HG02884 (cell line): Measurements from ENCODE around the gene SLC29A1.
"Not testable (repeated sequence)": the region's sequence is repeated elsewhere in the genome, so short reads cannot be mapped to it uniquely, and the experiment has no call there.

Experiments used
- ATAC-seq: cut with Tn5 transposase; IDR thresholded peaks from one replicate; pipeline ENCODE4 v1.9.1; 2021; ENCODE audit warnings: mild to moderate bottlenecking, moderate library complexity; ENCODE audit not compliant: unreplicated experiment

The SLC29A1 gene

DNA sequence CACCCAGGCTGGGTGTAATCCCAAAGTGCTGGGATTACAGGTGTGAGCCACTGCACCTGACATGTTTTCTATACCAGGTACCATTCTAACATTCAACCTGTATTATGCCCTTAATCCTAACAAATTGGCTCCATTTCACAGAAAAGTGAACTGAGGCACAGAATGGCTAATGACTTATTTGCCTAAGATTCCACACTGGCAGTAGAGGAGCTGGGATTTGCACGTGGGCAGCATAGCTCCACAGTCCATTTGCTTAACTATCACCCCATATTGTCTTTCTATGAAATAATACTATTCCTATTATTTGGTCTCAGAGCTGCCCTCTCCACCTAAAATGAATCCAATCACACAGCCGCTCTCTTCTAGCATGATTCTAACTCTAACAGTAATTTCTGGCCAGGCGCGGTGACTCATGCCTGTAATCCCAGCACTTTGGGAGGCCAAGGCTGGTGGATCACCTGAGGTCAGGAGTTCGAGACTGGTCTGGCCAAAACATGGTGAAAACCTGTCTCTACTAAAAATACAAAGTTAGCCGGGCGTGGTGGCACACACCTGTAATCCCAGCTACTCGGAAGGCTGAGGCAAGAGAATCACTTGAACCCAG lies 30.0 kb upstream of the SLC29A1 start:
- ATAC-seq: no peak

DNA sequence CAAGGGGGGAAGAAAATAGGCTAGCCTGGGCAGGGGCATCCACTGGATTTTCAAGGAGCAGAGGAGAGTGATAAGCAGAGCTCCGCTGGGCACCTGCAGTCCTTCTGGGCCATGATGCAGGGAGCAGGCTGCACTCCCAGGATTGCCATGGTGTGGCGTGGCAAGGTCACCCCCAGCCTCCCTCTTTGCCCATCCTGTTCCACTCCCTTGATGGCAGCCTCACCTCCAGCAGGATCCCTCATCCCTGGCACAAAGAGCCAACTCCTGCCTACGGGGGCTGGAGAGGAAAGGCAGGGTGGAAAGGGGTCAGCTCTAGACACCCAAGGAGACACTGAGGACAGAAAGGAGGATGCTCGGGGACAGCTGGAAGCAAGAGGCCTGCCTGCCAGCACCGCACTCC lies 29.1 kb upstream of the SLC29A1 start:
- no peak for ATAC-seq

DNA sequence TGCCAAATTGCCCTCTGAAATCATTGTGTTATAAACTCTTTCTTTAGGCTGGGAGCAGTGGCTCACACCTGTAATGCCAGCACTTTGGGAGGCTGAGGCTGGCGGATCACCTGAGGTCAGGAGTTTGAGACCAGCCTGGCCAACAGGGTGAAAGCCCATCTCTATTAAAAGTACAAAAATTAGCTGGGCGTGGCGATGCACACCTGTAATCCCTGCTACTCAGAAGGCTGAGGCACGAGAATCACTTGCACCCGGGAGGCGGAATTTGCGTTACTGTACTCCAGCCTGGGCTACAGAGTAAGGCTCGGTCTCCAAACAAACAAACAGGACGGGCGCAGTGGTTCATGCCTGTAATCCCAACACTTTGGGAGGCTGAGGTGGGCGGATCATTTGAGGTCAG lies 27.0 kb upstream of the SLC29A1 start:
- not testable (repeated sequence) for ATAC-seq

DNA sequence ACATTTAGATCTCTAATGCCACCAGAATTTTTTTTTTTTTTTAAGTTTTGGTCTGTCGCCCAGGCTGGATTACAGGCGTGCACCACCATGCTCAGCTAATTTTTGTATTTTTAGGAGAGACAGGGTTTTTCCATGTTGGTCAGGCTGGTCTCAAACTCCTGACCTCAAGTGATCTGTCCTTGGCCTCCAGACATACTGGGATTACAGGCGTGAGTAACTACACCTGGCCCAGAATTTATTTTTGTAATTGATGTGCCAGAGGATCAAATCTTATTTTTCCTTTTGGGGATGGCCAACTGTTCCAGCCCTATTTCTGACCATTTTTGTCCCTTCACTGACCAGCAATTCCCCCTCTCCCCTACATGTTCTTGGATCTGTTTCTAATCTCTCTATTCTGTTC lies 24.7 kb upstream of the SLC29A1 start:
- ATAC-seq: no peak

DNA sequence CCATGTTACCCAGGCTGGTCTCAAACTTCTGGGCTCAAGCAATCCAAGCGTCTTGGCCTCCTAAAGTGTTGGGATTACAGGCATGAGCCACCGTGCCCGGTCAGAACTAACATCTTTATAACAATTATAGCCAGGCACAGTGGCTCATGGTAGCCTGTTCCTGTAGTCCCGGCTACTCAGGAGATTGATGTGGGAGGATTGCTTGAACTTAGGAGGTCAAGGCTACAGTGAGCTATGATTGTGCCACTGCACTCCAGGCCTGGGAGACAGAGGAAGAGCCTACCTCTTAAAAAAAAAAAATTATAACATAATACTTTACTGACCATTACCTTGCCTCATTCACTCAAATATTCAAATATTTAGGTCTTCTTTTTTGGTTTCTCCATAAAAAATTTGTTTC lies 23.5 kb upstream of the SLC29A1 start:
- ATAC-seq: no peak

DNA sequence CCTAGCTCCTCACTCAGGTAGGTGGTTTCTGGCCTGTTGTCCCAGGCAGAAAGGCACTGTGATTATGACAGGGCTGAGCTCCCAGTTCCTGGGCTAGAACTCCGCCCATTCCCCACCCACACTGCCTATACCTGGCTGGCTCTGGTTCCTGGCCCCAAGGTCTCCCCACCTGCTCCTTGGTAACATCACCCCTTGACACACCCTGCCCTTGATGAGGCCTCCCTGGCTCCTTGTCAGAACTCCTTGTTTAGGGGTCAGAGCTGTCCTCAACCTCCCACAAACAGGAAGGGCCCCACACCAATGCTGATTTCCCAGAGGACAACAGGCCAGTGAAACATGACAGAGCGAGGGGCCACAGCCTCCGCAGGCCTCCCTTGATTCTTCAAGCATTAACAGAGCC lies 22.2 kb upstream of the SLC29A1 start:
- ATAC-seq: no peak

DNA sequence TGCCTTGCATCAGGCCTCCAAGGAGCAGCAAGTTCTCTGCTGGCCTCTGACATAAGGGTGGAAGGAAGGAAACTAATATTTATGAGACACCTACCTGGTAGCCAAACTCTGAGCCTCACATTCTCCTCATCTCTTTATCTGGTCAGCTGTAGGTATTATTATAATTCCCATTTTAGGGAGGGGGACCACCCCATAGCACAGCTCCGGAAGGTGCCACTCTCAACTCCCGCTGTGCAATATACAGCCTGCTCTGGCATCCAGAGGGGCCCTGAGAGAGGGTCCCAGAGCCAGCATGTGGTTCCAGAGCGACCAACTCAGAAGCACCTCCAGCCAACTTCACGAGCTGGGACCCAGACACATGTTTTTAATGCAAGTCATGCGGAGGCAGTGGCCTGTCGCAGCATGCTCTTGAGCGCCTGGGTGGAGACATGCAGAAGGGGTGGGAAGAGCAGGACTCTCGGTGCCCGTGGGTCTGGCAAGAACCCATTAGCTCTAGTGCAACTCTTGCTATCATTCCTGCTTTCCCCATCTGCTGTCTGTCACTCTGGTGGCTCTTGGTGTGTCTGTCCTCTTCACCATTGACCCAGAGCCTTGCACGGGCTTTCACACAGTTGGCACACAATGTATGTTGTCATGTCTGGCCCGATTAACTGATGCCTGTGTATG lies 21.6 kb upstream of the SLC29A1 start:
- no peak for ATAC-seq

DNA sequence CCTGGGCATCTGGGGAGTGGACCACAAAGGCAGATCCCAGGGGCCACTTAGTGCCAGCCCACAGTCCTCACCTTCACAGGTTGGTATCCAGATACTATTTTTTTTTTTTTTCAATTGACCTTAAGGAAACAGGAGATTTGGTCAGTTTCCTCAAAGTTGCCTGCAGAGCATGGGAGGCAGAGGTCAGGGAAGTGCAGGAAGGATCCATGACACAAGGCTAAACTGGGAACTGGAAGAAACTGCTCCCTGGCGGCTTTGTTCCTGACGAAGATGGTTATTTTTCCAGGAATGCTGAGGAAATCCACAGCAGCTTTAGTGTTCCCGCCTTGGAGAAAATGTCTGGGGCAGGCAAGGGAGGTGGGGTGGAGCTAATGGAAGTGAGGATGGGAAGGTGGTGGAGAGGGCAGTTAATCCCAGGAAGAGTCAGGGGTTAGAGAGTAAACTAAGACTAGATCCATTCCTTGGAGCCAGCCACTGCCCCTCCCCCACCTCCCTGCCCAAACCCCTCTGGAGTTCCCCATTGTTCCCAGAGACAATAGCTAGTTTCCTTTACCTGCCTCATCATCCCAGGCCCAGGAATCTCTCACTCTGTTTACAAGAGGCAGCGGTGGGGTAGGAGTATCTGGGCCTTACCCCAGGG lies 20.9 kb upstream of the SLC29A1 start:
- ATAC-seq: no peak

DNA sequence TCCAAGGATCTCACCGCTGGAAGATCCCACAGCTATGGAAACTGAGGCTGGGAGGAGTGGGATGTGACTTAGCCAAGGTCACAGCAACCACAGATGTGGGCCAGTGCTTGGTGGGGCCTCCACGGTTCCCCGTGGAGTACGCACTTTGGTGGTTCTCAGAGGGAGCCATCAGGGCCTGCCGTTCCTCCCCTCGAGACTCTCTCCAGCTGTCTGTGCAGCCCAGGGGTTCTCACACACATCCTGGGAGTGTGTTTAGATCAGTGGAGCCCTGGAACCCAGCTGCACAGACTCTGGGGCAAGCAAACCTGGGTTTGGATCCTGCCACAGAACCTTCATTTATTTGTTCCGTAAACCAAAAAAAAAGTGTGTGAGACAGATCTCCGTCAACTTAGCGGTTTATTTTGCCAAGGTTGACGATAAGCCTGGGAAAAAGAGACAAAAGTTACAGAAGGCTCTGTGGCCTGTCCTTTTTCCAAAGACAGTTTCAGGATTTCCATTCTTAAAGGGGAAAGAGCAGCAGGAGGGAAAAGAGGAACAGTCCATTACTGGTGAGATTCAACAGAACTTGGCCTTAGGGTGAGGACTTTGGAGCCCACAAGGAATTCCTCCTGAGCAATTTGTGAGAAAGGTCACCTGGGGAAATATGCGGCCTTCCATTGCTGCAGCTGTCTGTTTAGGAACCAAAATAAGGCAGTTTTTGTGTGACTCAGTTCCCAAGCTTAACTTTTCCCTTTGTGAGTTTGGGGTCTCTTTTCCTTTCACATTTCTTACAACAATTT lies 20.2 kb upstream of the SLC29A1 start:
- no peak for ATAC-seq

DNA sequence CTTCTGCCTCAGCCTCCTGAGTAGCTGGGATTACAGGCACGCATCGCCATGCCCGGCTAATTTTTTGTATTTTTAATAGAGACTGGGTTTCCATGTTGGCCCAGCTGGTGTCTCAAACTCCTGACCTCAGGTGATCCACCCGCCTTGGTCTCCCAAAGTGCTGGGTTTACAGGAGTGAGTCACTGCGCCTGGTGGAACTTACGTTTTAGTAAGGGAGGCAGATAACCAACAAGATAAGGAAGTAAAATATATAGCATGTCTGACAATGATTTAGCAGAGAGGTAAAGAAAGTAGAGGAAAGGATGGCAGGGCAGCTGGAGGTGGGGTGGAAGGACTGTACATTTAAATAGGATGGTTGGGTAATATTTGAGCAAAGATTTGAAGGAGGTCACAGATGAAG lies 19.4 kb upstream of the SLC29A1 start:
- no peak for ATAC-seq

DNA sequence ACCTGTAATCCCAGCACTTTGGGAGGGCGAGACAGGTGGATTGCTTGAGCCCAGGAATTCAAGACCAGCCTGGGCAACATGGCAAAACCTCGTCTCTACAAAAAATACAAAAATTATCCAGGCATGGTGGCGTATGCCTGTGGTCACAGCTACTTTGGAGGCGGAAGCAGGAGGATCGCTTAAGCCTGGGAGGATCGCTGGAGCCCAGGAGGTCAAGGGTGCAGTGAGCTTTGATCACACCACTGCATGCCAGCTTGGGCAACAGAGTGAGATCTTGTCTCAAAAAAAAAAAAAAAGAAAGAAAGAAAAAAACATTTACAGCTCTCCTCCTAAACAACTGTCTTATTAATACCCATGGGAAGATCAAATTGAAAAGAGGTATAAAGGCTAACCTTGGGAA lies 15.4 kb upstream of the SLC29A1 start:
- no peak for ATAC-seq

DNA sequence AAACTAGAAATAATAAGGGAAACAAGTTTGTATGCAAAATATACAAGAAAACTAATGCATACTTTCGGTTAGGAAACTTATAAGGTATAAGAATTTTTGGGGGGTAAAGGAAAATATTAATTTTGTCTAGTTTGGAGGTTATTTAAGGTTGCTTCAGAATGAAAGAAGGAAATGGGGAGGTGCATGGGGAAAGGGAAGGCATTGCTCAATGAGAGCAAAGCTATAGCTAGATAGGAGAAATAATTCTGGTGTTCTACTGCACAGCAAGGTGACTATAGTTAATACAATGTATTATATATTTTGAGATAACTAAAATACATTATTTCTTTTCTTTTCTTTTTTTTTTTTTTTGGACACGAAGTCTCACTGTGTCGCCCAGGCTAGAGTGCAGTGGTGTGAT lies 12.1 kb upstream of the SLC29A1 start:
- no peak for ATAC-seq

DNA sequence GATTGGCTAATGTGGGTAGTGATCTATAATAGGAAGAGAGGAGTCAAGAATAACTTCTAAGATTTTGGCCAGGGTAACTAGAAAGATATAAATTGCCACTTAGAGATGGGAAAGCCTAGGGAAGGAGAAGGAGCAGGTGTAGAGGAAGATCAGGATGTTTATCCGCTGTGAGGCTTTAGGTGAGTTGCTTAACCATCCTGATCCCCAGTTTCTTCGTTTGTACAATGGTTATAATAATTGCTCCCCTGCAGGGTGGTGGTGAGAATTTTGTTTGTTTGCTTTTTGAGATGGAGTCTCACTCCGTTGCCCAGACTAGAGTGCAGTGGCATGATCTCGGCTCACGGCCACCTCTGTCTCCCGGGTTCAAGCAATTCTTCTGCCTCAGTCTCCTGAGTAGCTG lies 9.1 kb upstream of the SLC29A1 start:
- ATAC-seq: no peak

DNA sequence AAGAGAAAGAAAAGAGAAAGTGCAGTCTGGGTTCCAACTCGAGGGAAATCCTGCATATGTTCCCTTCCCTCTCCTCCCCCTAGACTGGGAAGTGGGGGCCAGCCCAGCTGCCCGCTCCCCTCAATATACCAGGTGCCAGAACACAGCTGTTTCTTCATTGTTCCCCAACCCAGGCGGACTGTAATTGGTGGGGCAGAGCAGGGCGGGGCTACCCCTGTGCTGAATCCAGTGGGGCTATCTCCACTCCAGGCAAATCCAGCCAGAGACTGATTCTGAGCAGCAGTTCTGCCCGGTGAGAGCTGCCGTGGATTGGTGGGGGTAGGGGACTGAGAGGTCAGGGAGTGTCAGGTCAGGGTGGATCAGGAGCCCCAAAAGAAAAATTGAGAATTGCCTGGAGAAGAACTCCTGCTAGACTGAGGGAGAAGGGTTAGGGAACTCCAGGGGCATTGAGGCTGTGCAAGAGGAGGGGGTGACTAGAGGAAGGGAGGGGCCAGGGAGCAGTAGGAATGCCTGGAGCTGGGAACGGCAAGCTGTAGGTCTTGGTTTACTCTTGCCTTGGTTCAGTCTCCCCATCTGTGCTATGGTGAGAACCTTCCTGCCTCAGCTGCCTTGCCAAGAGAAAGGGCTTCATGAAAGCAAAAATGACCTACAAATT lies 6.6 kb upstream of the SLC29A1 start, which contains the start of gene MYMX:
Gene MYMX, plus strand, starts transcription at position 250 of the 655 bp plus-strand sequence. CDS start 546 bp downstream, outside the sequence.
- ATAC-seq: no peak

DNA sequence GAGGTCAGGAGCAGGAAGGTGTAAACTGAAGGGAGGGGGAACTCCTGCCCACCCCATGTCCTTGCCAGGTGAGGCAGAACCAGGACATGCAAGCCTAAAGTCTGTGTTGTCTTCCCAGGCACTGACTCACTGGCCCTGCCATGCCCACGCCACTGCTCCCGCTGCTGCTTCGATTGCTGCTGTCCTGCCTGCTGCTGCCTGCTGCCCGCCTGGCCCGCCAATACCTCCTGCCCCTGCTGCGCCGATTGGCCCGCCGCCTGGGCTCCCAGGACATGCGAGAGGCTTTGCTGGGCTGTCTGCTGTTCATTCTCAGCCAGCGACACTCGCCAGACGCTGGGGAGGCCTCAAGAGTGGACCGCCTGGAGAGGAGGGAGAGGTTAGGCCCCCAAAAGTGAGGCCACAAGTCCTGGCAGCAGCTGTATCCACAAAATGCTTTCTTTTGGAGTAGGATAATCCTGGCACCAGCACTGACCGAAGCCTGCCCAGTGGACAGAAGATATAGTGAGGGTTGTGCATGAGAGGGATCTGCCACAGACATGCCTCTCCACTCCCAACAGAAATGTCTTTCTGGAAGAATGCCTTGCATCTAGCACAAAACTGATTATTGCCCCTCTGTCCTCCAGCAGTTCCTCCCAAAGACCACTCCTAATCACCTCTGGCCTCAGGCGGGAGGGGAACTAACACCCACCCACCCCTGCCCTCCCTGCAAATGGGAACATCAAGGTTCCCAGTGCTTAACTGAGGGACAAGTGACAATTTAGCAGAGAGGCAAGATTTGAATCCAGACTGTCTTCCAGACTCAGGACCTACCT lies 5.9 kb upstream of the SLC29A1 start:
- ATAC-seq: no peak

DNA sequence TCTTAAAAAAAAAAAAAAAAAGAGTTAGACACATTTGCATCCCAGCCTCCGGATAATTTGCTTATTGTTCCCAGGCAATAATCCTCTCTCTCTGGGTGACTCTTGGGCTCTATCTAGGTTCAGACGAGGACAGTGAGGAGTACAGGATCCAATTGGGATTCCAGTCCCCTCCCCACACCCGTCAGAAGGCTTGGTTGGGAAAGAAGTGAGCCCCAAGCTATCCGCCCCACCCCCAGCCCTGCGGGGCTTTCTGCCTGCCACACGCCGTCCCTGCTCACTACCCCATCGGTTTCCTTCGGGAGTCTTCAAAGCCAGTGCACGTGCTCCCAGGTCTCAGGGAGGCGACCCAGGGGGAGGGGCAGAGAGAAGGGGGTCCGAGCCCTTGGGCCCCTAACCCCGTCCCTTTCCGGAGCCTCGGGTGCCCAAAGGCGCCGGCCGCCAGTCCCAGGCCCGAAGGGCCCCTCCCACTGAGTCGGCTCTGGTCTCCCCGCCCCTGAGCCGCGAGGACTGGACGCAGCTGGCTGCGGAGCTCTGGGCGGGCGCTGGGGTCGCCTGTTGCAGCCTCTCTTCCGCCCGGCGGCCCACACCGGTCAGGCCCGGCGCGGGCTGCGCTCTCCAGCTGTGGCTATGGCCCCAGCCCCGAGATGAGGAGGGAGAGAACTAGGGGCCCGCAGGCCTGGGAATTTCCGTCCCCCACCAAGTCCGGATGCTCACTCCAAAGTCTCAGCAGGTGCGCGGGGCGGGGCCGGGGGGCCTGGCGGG lies 4.2 kb upstream of the SLC29A1 start:
- no peak for ATAC-seq

DNA sequence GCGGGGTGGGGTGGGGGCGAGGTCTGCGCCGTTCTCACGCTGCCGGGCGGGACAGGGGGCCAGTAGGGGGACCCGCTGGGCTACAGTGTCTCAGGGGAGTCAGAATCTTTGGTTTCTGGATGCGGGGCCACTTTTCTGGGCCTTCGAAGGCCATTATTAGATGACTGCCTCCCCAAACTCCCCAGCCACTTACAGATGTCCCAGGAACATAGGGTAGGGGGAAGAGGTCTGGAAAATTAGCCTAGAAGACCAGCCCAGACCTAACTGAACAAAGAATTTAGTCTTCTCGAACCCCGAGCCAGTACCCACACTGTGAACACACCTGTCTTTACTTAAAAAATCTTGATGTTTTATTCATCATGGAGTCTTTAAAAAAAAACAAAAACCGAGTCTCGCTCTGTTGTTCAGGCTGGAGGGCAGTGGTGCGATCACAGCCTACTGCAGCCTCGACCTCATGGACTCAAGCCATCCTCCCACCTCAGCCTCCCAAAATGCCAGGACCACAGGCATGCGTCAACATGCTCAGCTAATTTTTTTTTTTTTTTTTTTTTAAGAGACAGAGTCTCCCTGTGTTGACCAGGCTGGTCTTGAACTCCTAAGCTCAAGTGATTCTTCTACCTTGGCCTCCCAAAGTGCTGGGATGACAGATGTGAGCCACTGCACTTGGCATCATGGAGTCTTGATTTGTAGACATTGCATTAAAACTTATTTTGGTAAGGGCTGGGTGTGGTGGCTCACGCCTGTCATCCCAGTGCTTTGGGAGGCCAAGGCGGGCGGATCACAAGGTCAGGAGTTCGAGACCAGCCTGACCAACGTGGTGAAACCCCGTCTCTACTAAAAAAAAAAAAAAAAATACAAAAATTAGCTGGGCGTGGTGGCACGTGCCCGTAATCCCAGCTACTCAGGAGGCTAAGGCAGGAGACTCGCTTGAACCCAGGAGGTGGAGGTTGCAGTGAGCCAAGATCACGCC lies 3.3 kb upstream of the SLC29A1 start:
- ATAC-seq: no peak

DNA sequence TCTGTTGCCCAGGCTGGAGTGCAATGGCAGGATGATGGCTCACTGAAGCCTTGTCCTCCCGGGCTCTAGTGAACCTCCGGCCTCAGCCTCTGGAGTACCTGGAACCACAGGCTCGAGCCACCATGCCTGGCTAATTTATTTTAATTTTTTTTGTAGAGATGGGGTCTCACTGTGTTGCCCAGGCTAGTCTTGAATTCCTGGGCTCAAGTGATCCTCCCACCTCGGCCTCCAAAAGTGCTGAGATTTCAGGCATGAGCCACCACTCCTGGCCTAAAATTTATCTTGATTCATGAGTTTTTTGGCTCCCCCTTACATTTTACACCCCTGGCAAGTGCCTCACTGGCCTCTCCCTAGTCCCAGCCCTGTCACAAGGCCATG lies 2.5 kb upstream of the SLC29A1 start:
- ATAC-seq: no peak
